KG1 (cell line): ENCODE measurements around the gene CELA3B.
"Not testable (repeated sequence)": the region's sequence is repeated elsewhere in the genome, so short reads cannot be mapped to it uniquely, and the experiment has no call there.

ENCODE experiments used
- DNase-seq: peaks from one replicate; lab custom pipeline; 2025; lab: John Stamatoyannopoulos, UW

Gene CELA3B

GRCh38 chr1:21942959-21943640 lies 33.7 kb upstream of the CELA3B start:
- DNase-seq, result not testable (repeated sequence)

- DNase-seq, result no peak
These were observed 32.1 kb upstream of the CELA3B start for GRCh38 chr1:21944733-21945073.

- no peak for DNase-seq
These were observed 29.8 kb upstream of the CELA3B start for GRCh38 chr1:21946836-21947587.

GRCh38 chr1:21950734-21951133 lies 26.1 kb upstream of the CELA3B start:
- no peak for DNase-seq

- DNase-seq, result no peak
These were observed 25.5 kb upstream of the CELA3B start for GRCh38 chr1:21951226-21951870.

- no peak for DNase-seq
These were observed 23.9 kb upstream of the CELA3B start for GRCh38 chr1:21952786-21953520.

- DNase-seq, result no peak
These were observed 21.8 kb upstream of the CELA3B start for GRCh38 chr1:21955058-21955457.

- no peak for DNase-seq
These were observed 21.1 kb upstream of the CELA3B start for GRCh38 chr1:21955501-21956281.

GRCh38 chr1:21956720-21957552 lies 19.9 kb upstream of the CELA3B start:
- no peak for DNase-seq

- no peak for DNase-seq
These were observed 15.5 kb upstream of the CELA3B start for GRCh38 chr1:21961337-21961736.

GRCh38 chr1:21961799-21962198 lies 15.0 kb upstream of the CELA3B start:
- no peak for DNase-seq

GRCh38 chr1:21963477-21964217 lies 13.2 kb upstream of the CELA3B start:
- DNase-seq, result peak; percentile 51

GRCh38 chr1:21966247-21967000 lies 10.4 kb upstream of the CELA3B start:
- DNase-seq, result no peak

GRCh38 chr1:21967216-21967615 lies 9.6 kb upstream of the CELA3B start:
- not testable (repeated sequence) for DNase-seq

- DNase-seq, result not testable (repeated sequence)
These were observed 7.8 kb upstream of the CELA3B start for GRCh38 chr1:21969066-21969465.

GRCh38 chr1:21970523-21970922 lies 6.3 kb upstream of the CELA3B start:
- not testable (repeated sequence) for DNase-seq

- not testable (repeated sequence) for DNase-seq
These were observed 3.8 kb upstream of the CELA3B start for GRCh38 chr1:21972973-21973441.

GRCh38 chr1:21973948-21974347 lies 2.9 kb upstream of the CELA3B start:
- not testable (repeated sequence) for DNase-seq

- DNase-seq, result not testable (repeated sequence)
These were observed 2.1 kb upstream of the CELA3B start for GRCh38 chr1:21974699-21975098.
